Panc1 (cell line): Measurements from ENCODE around the gene WASF3. TPM values are rescaled to one million over a fixed set of nuclear protein-coding genes. Genes with fewer than 3 reads are reported as not detected.

Source experiments
- ATAC-seq: fragments of 200-7000 bp; cut with Tn5 transposase; 2 replicates; pipeline ENCODE4 v1.9.1; 2020; ENCODE audit warnings: mild to moderate bottlenecking, moderate library complexity
- BruUV-seq: library from RNA; stranded (reverse); fragments of 400-500 nt; replicated peaks from 2 replicates; lab custom pipeline; 2021; lab: Mats Ljungman, UMichigan
- CTCF ChIA-PET: fragments of 300-600 bp; sonication (Branson Sonifier 250); formaldehyde crosslinking; loops from one replicate; lab custom pipeline; 2022; ENCODE audit warnings: antibody characterized with exemption; lab: Charles Lee
- POLR2A ChIA-PET: fragments of 300-600 bp; sonication (Branson Sonifier 250); formaldehyde crosslinking; loops from one replicate; lab custom pipeline; 2022; ENCODE audit warnings: antibody characterized with exemption; lab: Charles Lee
- DNase-seq: peaks from one replicate; pipeline ENCODE4 v3.0.0-alpha.2; 2010; ENCODE audit warnings: low read depth, low spot score
- H3K27ac ChIP-seq: 2 replicates; pipeline ENCODE4 v1.5.1; 2011; ENCODE audit warnings: mild to moderate bottlenecking, low read length, inconsistent platforms
- H3K27me3 ChIP-seq: fragments of 200-500 bp; sonication (Bioruptor generic); 2 replicates; pipeline ENCODE4 v1.6.0; 2014; ENCODE audit warnings: low read length, inconsistent platforms; ENCODE audit not compliant: control insufficient read depth, insufficient read depth
- H3K36me3 ChIP-seq: fragments of 200-500 bp; sonication (Bioruptor generic); 2 replicates; pipeline ENCODE4 v1.5.1; 2014; ENCODE audit warnings: inconsistent platforms, mild to moderate bottlenecking, low read length, moderate library complexity; ENCODE audit not compliant: control insufficient read depth, insufficient read depth
- H3K4me1 ChIP-seq: 2 replicates; pipeline ENCODE4 v1.5.1; 2011; ENCODE audit warnings: inconsistent platforms, mild to moderate bottlenecking, low read length, moderate library complexity; ENCODE audit not compliant: control insufficient read depth, insufficient read depth
- H3K4me3 ChIP-seq, 2 experiments: 2 replicates each; pipeline ENCODE4 v1.5.1; 2011 to 2012; ENCODE audit warnings: low read depth in 2 of 2, low read length in 2 of 2, mild to moderate bottlenecking in 2 of 2, inconsistent platforms in 1 of 2, moderate library complexity in 1 of 2
- H3K9me3 ChIP-seq: fragments of 200-500 bp; sonication (Bioruptor generic); 2 replicates; pipeline ENCODE4 v1.5.1; 2014; ENCODE audit warnings: low read depth, mild to moderate bottlenecking, inconsistent platforms, low read length, moderate library complexity; ENCODE audit not compliant: control insufficient read depth, insufficient read depth
- POLR2AphosphoS5 ChIP-seq: IDR thresholded peaks from 2 replicates; pipeline ENCODE4 v1.6.1; 2012; ENCODE audit warnings: mild to moderate bottlenecking, low read depth, low read length, moderate library complexity
- SIN3A ChIP-seq: IDR thresholded peaks from 2 replicates; pipeline ENCODE4 v1.6.1; 2012; ENCODE audit warnings: low read depth, mild to moderate bottlenecking, low read length, moderate library complexity, borderline replicate concordance; ENCODE audit not compliant: insufficient read depth
- TCF7L2 ChIP-seq: IDR thresholded peaks from 2 replicates; pipeline ENCODE4 v1.6.1; 2011; ENCODE audit warnings: mild to moderate bottlenecking, low read depth, low read length, inconsistent platforms
- in situ Hi-C: cut with HindIII; loops from 2 replicates; pipeline ENCODE4 v1.10.0; 2016; ENCODE audit warnings: low sequenced_read_pairs, low pct_unique_long_range_greater_than_20kb
- intact Hi-C: fragments of 100-400 bp; cut with micrococcal nuclease; formaldehyde crosslinking; loops from one replicate; pipeline ENCODE4 v1.10.0; 2022; ENCODE audit not compliant: unreplicated experiment
- total RNA-seq: library from RNA; stranded (reverse); gene quantifications from one replicate; pipeline ENCODE4 v1.2.1, GENCODE V29; 2021; ENCODE audit not compliant: unreplicated experiment
- TF ChIP-seq, protein P1 (sequence below), 2 experiments: IDR thresholded peaks; 2 replicates each; pipeline ENCODE4 v1.6.1; 2011 to 2012; ENCODE audit warnings: low read depth in 2 of 2, control low read depth in 1 of 2, low read length in 1 of 2, mild to moderate bottlenecking in 1 of 2, moderate library complexity in 1 of 2; ENCODE audit not compliant: insufficient read depth in 1 of 2
- TF ChIP-seq, protein P2 (sequence below): fragments of 450-650 bp; IDR thresholded peaks from 2 replicates; pipeline ENCODE4 v1.5.1; 2017; ENCODE audit warnings: mild to moderate bottlenecking

The WASF3 gene
- total RNA-seq, 1 experiment from 2014 or later = 20.2 TPM

DNA sequence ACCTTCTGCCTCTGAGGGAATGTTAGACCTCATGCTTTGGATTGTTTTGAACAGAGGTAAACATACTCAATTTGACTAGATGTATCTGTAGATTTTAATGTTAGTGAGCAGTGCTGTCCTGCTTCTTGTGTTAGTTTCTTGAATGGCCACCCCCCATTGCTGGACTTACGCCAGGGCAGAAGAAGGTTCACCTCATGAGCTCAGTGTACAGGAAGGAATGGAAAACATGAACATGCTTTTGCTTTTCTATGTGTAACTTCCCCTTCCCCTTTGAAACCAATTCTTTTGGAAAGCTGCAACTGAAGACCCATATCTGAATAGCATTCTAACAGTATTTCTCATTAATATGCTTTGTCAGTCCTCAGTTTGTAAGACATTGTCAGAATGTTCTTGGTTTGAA is 32.3 kb downstream of the WASF3 start:
- H3K9me3 ChIP-seq = no peaks in the 10 kb centered on the region
- H3K4me1 ChIP-seq = peaks cover 2% of the 10 kb centered on the region; the same call in 1 of the 2 replicates
- no peak for DNase-seq
- CTCF ChIA-PET = no interaction called here
- intact Hi-C loops = no loop called here
- in situ Hi-C loops = no loop called here
- H3K36me3 ChIP-seq = no peaks in the 10 kb centered on the region
- H3K27ac ChIP-seq = no peak overlapping the region
- POLR2A ChIA-PET = no interaction called here
- ATAC-seq = no peak
- no peaks in the 10 kb centered on the region for H3K27me3 ChIP-seq
- H3K4me3 ChIP-seq = no peak overlapping the region
- TF ChIP-seq, protein P1, sequence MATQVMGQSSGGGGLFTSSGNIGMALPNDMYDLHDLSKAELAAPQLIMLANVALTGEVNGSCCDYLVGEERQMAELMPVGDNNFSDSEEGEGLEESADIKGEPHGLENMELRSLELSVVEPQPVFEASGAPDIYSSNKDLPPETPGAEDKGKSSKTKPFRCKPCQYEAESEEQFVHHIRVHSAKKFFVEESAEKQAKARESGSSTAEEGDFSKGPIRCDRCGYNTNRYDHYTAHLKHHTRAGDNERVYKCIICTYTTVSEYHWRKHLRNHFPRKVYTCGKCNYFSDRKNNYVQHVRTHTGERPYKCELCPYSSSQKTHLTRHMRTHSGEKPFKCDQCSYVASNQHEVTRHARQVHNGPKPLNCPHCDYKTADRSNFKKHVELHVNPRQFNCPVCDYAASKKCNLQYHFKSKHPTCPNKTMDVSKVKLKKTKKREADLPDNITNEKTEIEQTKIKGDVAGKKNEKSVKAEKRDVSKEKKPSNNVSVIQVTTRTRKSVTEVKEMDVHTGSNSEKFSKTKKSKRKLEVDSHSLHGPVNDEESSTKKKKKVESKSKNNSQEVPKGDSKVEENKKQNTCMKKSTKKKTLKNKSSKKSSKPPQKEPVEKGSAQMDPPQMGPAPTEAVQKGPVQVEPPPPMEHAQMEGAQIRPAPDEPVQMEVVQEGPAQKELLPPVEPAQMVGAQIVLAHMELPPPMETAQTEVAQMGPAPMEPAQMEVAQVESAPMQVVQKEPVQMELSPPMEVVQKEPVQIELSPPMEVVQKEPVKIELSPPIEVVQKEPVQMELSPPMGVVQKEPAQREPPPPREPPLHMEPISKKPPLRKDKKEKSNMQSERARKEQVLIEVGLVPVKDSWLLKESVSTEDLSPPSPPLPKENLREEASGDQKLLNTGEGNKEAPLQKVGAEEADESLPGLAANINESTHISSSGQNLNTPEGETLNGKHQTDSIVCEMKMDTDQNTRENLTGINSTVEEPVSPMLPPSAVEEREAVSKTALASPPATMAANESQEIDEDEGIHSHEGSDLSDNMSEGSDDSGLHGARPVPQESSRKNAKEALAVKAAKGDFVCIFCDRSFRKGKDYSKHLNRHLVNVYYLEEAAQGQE (IDR thresholded peaks at IDR 0.05; ENCODE audit: insufficient read depth in 1 of 2, low read depth in 2 of 2, low read length in 1 of 2) = no peak
- TF ChIP-seq POLR2AphosphoS5 = no peak
- TF ChIP-seq SIN3A = no peak
- TF ChIP-seq TCF7L2 = no peak
- TF ChIP-seq, protein P2, sequence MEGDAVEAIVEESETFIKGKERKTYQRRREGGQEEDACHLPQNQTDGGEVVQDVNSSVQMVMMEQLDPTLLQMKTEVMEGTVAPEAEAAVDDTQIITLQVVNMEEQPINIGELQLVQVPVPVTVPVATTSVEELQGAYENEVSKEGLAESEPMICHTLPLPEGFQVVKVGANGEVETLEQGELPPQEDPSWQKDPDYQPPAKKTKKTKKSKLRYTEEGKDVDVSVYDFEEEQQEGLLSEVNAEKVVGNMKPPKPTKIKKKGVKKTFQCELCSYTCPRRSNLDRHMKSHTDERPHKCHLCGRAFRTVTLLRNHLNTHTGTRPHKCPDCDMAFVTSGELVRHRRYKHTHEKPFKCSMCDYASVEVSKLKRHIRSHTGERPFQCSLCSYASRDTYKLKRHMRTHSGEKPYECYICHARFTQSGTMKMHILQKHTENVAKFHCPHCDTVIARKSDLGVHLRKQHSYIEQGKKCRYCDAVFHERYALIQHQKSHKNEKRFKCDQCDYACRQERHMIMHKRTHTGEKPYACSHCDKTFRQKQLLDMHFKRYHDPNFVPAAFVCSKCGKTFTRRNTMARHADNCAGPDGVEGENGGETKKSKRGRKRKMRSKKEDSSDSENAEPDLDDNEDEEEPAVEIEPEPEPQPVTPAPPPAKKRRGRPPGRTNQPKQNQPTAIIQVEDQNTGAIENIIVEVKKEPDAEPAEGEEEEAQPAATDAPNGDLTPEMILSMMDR = no peak
- BruUV-seq = no TSS peak

DNA sequence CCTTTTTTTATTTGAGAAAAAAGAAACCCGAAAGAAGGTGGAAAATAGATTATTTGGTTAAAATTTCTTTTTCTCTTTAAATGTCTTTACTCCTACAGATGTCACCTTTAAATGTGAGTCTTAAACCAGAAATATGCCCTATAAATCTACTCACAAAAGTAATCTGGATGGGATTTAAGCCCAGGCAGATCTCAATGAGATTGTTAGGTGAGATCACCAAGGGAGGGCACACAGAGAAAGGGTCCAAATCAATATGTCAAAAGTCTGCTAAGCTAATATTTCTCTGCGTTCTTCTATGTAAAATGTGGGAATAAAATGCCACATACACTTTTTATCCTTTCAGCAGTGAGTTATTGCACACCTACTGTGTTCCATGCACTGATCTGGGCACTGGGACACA is 32.9 kb downstream of the WASF3 start:
- Histone ChIP-seq H3K27me3 (no peaks in the 10 kb centered on the region), H3K9me3 (no peaks in the 10 kb centered on the region), H3K4me1 (no peaks in the 10 kb centered on the region; the same call in 1 of the 2 replicates), H3K36me3 (no peaks in the 10 kb centered on the region), H3K27ac (no peak overlapping the region), H3K4me3 (no peak overlapping the region)
- in situ Hi-C loops = no loop called here
- no peak for DNase-seq
- intact Hi-C loops = no loop called here
- TF ChIP-seq SIN3A (no peak), TCF7L2 (no peak), POLR2AphosphoS5 (no peak)
- TF ChIP-seq, protein P2 = no peak
- TF ChIP-seq, protein P1 (IDR thresholded peaks at IDR 0.05; ENCODE audit: insufficient read depth in 1 of 2, low read depth in 2 of 2, low read length in 1 of 2) = no peak
- ChIA-PET CTCF (no interaction called here), POLR2A (no interaction called here)
- no peak for ATAC-seq
- BruUV-seq = no TSS peak
